Activated CD4-positive, alpha-beta T cell treated with anti-CD3 and anti-CD28 coated beads for 1 hour (primary cell): Measurements from ENCODE around the gene CREB3L2.

Source experiments
- DNase-seq: peaks from one replicate; pipeline ENCODE4 v3.0.0-alpha.2; 2020

Gene CREB3L2

GRCh38 chr7:137949416-137950262, 52.2 kb downstream of the CREB3L2 start:
- no peak for DNase-seq

GRCh38 chr7:137948845-137949330, 53.0 kb downstream of the CREB3L2 start:
- DNase-seq = no peak

GRCh38 chr7:137948083-137948844, 53.6 kb downstream of the CREB3L2 start:
- no peak for DNase-seq

GRCh38 chr7:137947046-137947445, 54.8 kb downstream of the CREB3L2 start:
- no peak for DNase-seq

GRCh38 chr7:137946011-137946410, 55.9 kb downstream of the CREB3L2 start:
- no peak for DNase-seq

GRCh38 chr7:137944168-137944567, 57.7 kb downstream of the CREB3L2 start:
- no peak for DNase-seq

- DNase-seq = no peak
These were observed 58.7 kb downstream of the CREB3L2 start for GRCh38 chr7:137943132-137943551.

- no peak for DNase-seq
These were observed 59.3 kb downstream of the CREB3L2 start for GRCh38 chr7:137942484-137943115.

- DNase-seq = no peak
These were observed 61.0 kb downstream of the CREB3L2 start for GRCh38 chr7:137940656-137941518.

- DNase-seq = no peak
These were observed 61.7 kb downstream of the CREB3L2 start for GRCh38 chr7:137940218-137940617.

- DNase-seq = no peak
These were observed 64.7 kb downstream of the CREB3L2 start for GRCh38 chr7:137937202-137937560.

GRCh38 chr7:137936509-137937201, 65.2 kb downstream of the CREB3L2 start:
- DNase-seq = no peak

GRCh38 chr7:137935884-137936508, 65.9 kb downstream of the CREB3L2 start:
- DNase-seq = no peak

GRCh38 chr7:137934941-137935883, 66.7 kb downstream of the CREB3L2 start:
- no peak for DNase-seq

GRCh38 chr7:137934176-137934826, 67.6 kb downstream of the CREB3L2 start:
- DNase-seq = no peak

- DNase-seq = no peak
These were observed 68.4 kb downstream of the CREB3L2 start for GRCh38 chr7:137933270-137934017.

- DNase-seq = no peak
These were observed 69.0 kb downstream of the CREB3L2 start for GRCh38 chr7:137932881-137933269.

- no peak for DNase-seq
These were observed 70.1 kb downstream of the CREB3L2 start for GRCh38 chr7:137931823-137932222.

GRCh38 chr7:137930581-137930980, 71.3 kb downstream of the CREB3L2 start:
- DNase-seq = no peak
